K562 (cell line): ENCODE results near the gene RCE1.

ENCODE experiments used
- EGR1 ChIP-seq: fragments of 450-650 bp; conservative IDR thresholded peaks from 2 replicates; pipeline ENCODE4 v1.6.1; 2017; ENCODE audit warnings: mild to moderate bottlenecking
- NR3C1 ChIP-seq: sonication (generic); formaldehyde crosslinking; IDR thresholded peaks from 2 replicates; pipeline ENCODE4 v1.8.1; 2022; ENCODE audit warnings: missing genetic modification reagents
- ZNF354B ChIP-seq: fragments of 250-450 bp; sonication (Bioruptor Pico); IDR thresholded peaks from 2 replicates; pipeline ENCODE4 v1.4.0; 2020

GRCh38 chr11:66846671-66847091 lies 3.4 kb downstream of the RCE1 start:
- TF ChIP-seq ZNF354B (CRISPR knock-in tag) (no peak), NR3C1 (CRISPR knock-in tag) (no peak), EGR1 (no peak)
